ENCODE data around the gene WWC1.

The WWC1 gene

GRCh38 chr5:168426007-168426863 lies 134.8 kb downstream of the WWC1 start:
- no peak for DNase-seq (ENCODE audit: low read depth)
- TF ChIP-seq CTCF (conservative IDR thresholded peaks at IDR 0.05; ENCODE audit: low read length), result no peak
- H3K4me3 ChIP-seq (ENCODE audit: low read length), result no peak overlapping the region

DNA sequence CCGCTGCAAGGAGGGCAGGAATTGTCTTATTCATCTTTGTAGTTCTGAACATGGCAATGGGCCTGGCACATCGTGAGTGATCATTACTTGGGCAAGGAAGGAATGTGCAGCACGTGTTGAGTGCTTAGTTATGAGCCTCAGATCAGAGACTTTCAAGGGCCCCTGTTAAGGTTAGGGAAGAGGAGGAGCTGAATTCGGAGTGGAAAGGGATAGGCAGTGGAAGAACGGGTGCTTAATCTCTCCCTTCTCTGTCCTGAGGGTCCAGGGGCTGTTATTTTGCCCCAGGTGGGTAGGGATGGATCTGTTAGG lies 135.4 kb downstream of the WWC1 start:
- H3K4me3 ChIP-seq (ENCODE audit: low read length), result no peak overlapping the region
- no peak for TF ChIP-seq CTCF (conservative IDR thresholded peaks at IDR 0.05; ENCODE audit: low read length)
- no peak for DNase-seq (ENCODE audit: low read depth)

DNA sequence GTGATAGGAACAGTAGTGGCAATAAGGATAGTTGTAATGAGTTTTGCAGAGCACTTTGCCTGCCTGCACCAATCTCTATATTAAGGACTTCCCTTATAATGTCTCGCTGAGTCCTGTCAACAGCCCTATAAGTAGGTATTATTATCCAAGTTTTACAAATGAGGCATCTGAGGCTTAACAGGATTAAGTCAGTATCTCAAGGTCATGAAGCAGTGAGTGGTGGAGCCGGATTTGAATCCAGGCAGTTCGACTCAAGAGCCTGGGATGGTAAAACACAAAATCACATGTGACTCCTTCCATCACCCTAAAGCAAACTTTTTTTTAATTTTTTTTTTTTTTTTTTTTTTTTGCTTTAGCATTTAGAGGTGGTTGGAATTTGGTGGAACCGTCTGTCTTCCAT lies 135.8 kb downstream of the WWC1 start:
- no peak for DNase-seq (ENCODE audit: low read depth)
- TF ChIP-seq CTCF (conservative IDR thresholded peaks at IDR 0.05; ENCODE audit: low read length), result no peak
- H3K4me3 ChIP-seq (ENCODE audit: low read length), result no peak overlapping the region

DNA sequence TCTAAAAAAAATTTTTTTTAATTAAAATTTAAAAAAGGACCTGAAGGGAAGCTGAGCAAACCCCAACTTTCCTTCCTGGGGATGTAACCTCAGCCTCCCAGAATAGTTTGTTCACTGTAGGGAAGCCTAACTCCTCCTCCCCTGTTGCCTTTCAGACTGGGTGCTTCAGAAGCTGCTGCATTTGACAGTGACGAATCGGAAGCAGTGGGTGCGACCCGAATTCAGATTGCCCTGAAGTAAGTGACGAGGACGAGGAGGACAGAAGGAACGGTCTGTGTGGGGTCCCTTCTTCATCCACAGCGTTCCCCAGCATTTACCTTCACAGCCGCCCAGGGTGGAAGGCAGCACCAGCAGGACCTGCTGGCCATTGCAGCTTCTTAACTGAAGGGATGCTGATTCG lies 137.1 kb downstream of the WWC1 start:
- TF ChIP-seq CTCF (conservative IDR thresholded peaks at IDR 0.05; ENCODE audit: low read length), result no peak
- DNase-seq (ENCODE audit: low read depth), result no peak
- H3K4me3 ChIP-seq (ENCODE audit: low read length), result no peak overlapping the region

- H3K4me3 ChIP-seq (ENCODE audit: low read length), result no peak overlapping the region
- no peak for TF ChIP-seq CTCF (conservative IDR thresholded peaks at IDR 0.05; ENCODE audit: low read length)
- DNase-seq (ENCODE audit: low read depth), result no peak
Observed at GRCh38 chr5:168430296-168430695, 138.9 kb downstream of the WWC1 start.

DNA sequence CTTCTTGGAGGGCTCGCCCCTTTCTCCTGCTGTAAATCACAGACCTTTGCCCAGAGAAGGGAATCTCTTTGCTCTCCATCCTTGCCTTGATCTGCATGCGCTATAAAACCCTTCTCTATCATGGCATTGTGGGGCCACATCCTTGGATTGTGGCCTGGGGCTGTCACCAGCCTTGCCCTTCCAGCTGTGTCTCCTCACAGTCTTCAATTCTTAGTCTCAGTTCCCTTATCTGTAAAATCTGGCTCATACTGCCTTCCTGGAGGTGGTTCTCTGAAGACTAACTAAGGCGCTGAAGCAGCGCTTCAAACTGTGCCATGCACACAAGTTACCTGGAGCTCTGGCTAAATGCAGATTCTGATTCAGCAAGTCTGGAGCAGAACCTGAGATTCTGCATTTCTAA lies 141.5 kb downstream of the WWC1 start:
- TF ChIP-seq CTCF (conservative IDR thresholded peaks at IDR 0.05; ENCODE audit: low read length), result no peak
- no peak overlapping the region for H3K4me3 ChIP-seq (ENCODE audit: low read length)
- no peak for DNase-seq (ENCODE audit: low read depth)

DNA sequence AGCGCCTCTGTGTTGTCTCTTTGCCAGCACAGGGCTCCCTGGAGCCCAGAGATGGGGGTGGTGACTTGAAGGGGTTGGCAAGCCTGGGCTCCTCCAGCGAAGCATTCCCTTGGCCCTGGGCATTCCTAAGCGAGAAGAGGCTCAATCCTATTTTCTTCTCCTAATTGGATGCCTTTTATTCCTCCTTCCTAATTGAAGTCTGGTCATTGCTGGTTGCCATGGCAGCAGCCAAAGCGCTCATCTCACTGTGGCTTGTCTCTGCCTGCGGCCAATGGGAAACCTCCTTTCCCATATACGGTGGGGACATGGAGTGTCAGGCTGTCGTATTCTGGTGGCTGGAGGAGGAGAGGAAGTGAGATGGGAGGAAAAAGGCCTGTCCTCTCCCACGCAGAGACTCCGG lies 142.6 kb downstream of the WWC1 start:
- DNase-seq (ENCODE audit: low read depth), result no peak
- TF ChIP-seq CTCF (conservative IDR thresholded peaks at IDR 0.05; ENCODE audit: low read length), result no peak
- no peak overlapping the region for H3K4me3 ChIP-seq (ENCODE audit: low read length)

All from AG10803 (cell line).